A549 (cell line): ENCODE measurements around the gene PLD1. TPM values are rescaled to one million over a fixed set of nuclear protein-coding genes. Genes with fewer than 3 reads are reported as not detected.

ENCODE experiments used
- ATAC-seq, 2 experiments: fragments of 200-7000 bp in 1 of 2; fragments of >200 bp in 1 of 2; cut with Nextera tagmentation in 1 of 2; cut with Tn5 transposase in 1 of 2; 3 replicates each; pipeline versions ENCODE4 v1.8.0 to v1.9.1; 2018 to 2020; ENCODE audit warnings: mild to moderate bottlenecking in 1 of 2, moderate library complexity in 1 of 2
- CTCF ChIA-PET: fragments of 300-600 bp; sonication (Branson Sonifier 250); formaldehyde crosslinking; extraction: SDS; loops from one replicate; lab custom pipeline; 2021; ENCODE audit warnings: antibody characterized with exemption, inconsistent platforms; lab: Yijun Ruan, JAX
- POLR2A ChIA-PET: fragments of 350-600 bp; formaldehyde crosslinking; extraction: SDS; loops from one replicate; lab custom pipeline; 2021; ENCODE audit warnings: antibody characterized with exemption, inconsistent platforms; lab: Yijun Ruan, JAX
- DNase-seq, 2 experiments: peaks; one replicate each; pipeline versions ENCODE4 v3.0.0 to v3.0.0-alpha.2; 2011 to 2016; ENCODE audit warnings: low read depth in 1 of 2, low spot score in 1 of 2
- FAIRE-seq: peaks from 2 replicates; lab custom pipeline; 2011; peaks lifted over from hg19 to GRCh38; lab: Jason Lieb, UNC
- H3K27ac ChIP-seq, 2 experiments: fragments of >200 bp; sonication (Bioruptor Twin); formaldehyde crosslinking; 3 replicates each; pipeline ENCODE4 v1.5.1; 2016 to 2017
- H3K4me1 ChIP-seq: fragments of >200 bp; sonication (Bioruptor Twin); formaldehyde crosslinking; 3 replicates; pipeline ENCODE4 v1.6.1; 2016
- H3K4me2 ChIP-seq: fragments of >200 bp; sonication (Bioruptor Twin); formaldehyde crosslinking; 3 replicates; pipeline ENCODE4 v1.6.1; 2016
- H3K4me3 ChIP-seq: fragments of >200 bp; sonication (Bioruptor Twin); formaldehyde crosslinking; 3 replicates; pipeline ENCODE4 v1.5.1; 2016
- H3K9me3 ChIP-seq: fragments of >200 bp; sonication (Bioruptor Twin); formaldehyde crosslinking; 3 replicates; pipeline ENCODE4 v1.6.1; 2016
- CBX2 ChIP-seq: fragments of 200-600 bp; sonication (generic); IDR thresholded peaks from 2 replicates; pipeline ENCODE4 v1.6.1; 2016; ENCODE audit warnings: low read depth, mild to moderate bottlenecking, borderline replicate concordance
- CBX8 ChIP-seq: fragments of 200-600 bp; sonication (generic); IDR thresholded peaks from 2 replicates; pipeline ENCODE4 v1.6.1; 2016
- CEBPB ChIP-seq, 2 experiments: fragments of >200 bp in 1 of 2; sonication (Bioruptor Twin) in 1 of 2; formaldehyde crosslinking in 1 of 2; IDR thresholded peaks; 2 replicates each; pipeline ENCODE4 v1.6.1; 2012 to 2016
- CHD2 ChIP-seq: fragments of 150-350 bp; IDR thresholded peaks from 2 replicates; pipeline ENCODE4 v1.6.1; 2014; ENCODE audit warnings: low read length; ENCODE audit not compliant: partially characterized antibody
- EP300 ChIP-seq, 2 experiments: fragments of >200 bp; sonication (Bioruptor Twin); formaldehyde crosslinking; IDR thresholded peaks; 2 replicates in 1 of 2; 3 replicates in 1 of 2; pipeline ENCODE4 v1.6.1; 2016 to 2017
- ESRRA ChIP-seq: fragments of 150-350 bp; IDR thresholded peaks from 2 replicates; pipeline ENCODE4 v1.6.1; 2014; ENCODE audit warnings: mild to moderate bottlenecking, low read length, borderline replicate concordance
- FOXS1 ChIP-seq: fragments of 250-450 bp; sonication (Bioruptor Pico); IDR thresholded peaks from 2 replicates; pipeline ENCODE4 v1.5.0; 2020; ENCODE audit warnings: mild to moderate bottlenecking, moderate library complexity
- HEYL ChIP-seq: fragments of 250-450 bp; sonication (Bioruptor Pico); IDR thresholded peaks from 2 replicates; pipeline ENCODE4 v1.8.0; 2021; ENCODE audit warnings: mild to moderate bottlenecking, moderate library complexity
- JUN ChIP-seq, 2 experiments: fragments of >200 bp; sonication (Bioruptor Twin); formaldehyde crosslinking; IDR thresholded peaks; 2 replicates in 1 of 2; 3 replicates in 1 of 2; pipeline ENCODE4 v1.6.1; 2016 to 2017
- JUNB ChIP-seq: fragments of >200 bp; sonication (Bioruptor Twin); formaldehyde crosslinking; IDR thresholded peaks from 2 replicates; pipeline ENCODE4 v1.6.1; 2016
- KDM1A ChIP-seq: fragments of 200-600 bp; sonication (generic); IDR thresholded peaks from 2 replicates; pipeline ENCODE4 v1.6.1; 2016; ENCODE audit warnings: low read depth, mild to moderate bottlenecking
- MAZ ChIP-seq: fragments of 150-350 bp; IDR thresholded peaks from 2 replicates; pipeline ENCODE4 v1.6.1; 2014; ENCODE audit warnings: antibody characterized with exemption, low read depth, low read length, borderline replicate concordance
- POLR2A ChIP-seq: IDR thresholded peaks from 2 replicates; pipeline ENCODE4 v1.6.1; 2012; ENCODE audit warnings: mild to moderate bottlenecking, low read length
- RAD21 ChIP-seq, 2 experiments: fragments of >200 bp in 1 of 2; sonication (Bioruptor Twin) in 1 of 2; formaldehyde crosslinking in 1 of 2; IDR thresholded peaks in 1 of 2; conservative IDR thresholded peaks in 1 of 2; 2 replicates in 1 of 2; 3 replicates in 1 of 2; pipeline ENCODE4 v1.6.1; 2012 to 2018; ENCODE audit warnings: inconsistent platforms in 1 of 2
- RARB ChIP-seq: fragments of 250-450 bp; sonication (Bioruptor Pico); IDR thresholded peaks from 2 replicates; pipeline ENCODE4 v1.8.0; 2021; ENCODE audit warnings: mild to moderate bottlenecking, moderate library complexity
- RNF2 ChIP-seq: fragments of 200-600 bp; sonication (generic); IDR thresholded peaks from 2 replicates; pipeline ENCODE4 v1.6.1; 2016; ENCODE audit warnings: low read depth, mild to moderate bottlenecking, antibody characterized with exemption, moderate library complexity, borderline replicate concordance
- TP53 ChIP-seq: fragments of 250-450 bp; sonication (Bioruptor Pico); IDR thresholded peaks from 2 replicates; pipeline ENCODE4 v1.5.0; 2021; ENCODE audit warnings: mild to moderate bottlenecking, moderate library complexity
- ZNF302 ChIP-seq: fragments of 250-450 bp; sonication (Bioruptor Pico); IDR thresholded peaks from 2 replicates; pipeline ENCODE4 v1.9.0; 2021; ENCODE audit warnings: inconsistent platforms, mild to moderate bottlenecking, moderate library complexity
- WGBS: methylation state at CpG from one replicate; pipeline ENCODE4 v1.1.6; 2017; ENCODE audit errors: missing lambda C conversion rate; 5-methylcytosine and 5-hydroxymethylcytosine counted together
- polyA plus RNA-seq, 4 experiments: library from polyadenylated mRNA; depleted of rRNA in 3 of 4; stranded (reverse); fragments of >200 nt; fragmentation: RNase III in 1 of 4; extraction: RNeasy Plus Mini Kit Qiagen cat#74134 plus additional on column Dnase treatment in 1 of 4; gene quantifications; 2 replicates in 3 of 4; 3 replicates in 1 of 4; pipeline ENCODE4 v1.2.3, GENCODE V29; 2011 to 2017
- TF ChIP-seq, protein P1 (sequence below): fragments of 200-600 bp; sonication (generic); IDR thresholded peaks from 2 replicates; pipeline ENCODE4 v1.6.1; 2016; ENCODE audit warnings: antibody characterized with exemption, mild to moderate bottlenecking, moderate library complexity
- TF ChIP-seq, protein P2 (sequence below): fragments of >200 bp; sonication (Bioruptor Twin); formaldehyde crosslinking; IDR thresholded peaks from 2 replicates; pipeline ENCODE4 v1.6.1; 2016
- TF ChIP-seq, protein P3 (sequence below): fragments of 450-650 bp; IDR thresholded peaks from 2 replicates; pipeline ENCODE4 v1.6.1; 2014; ENCODE audit warnings: antibody characterized with exemption
- TF ChIP-seq, protein P4 (sequence below): IDR thresholded peaks from 2 replicates; pipeline ENCODE4 v1.6.1; 2012

PLD1 gene
- polyA plus RNA-seq, 2 of the 4 experiments (the other 2 are of a cell fraction): 6.6 to 27.2 TPM

DNA sequence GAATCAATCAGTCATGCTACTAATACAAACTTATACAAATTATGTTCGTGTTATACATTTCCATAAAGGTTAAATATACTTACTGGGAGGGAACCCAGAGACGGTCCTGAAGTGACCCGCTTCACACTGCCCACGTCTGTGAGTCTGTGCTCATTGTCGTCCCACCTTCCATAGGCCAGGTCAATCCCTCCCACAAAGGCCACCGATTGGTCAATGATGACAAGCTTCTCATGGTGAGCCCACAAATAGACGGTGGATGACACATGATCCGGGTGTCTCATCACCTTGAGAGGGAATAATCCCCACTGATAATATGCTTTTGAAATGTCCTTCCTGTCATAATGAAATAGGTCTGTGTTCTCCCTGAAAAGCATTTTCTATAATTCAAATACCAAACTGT is 121.7 kb downstream of the PLD1 start:
- Histone ChIP-seq H3K4me3 (no peak overlapping the region), H3K4me2 (no peak overlapping the region), H3K27ac (no peak overlapping the region), H3K4me1 (no peaks in the 10 kb centered on the region), H3K9me3 (no peaks in the 10 kb centered on the region)
- no peak for TF ChIP-seq CEBPB (IDR thresholded peaks at IDR 0.05)
- TF ChIP-seq EP300 (IDR thresholded peaks at IDR 0.05): no peak
- TF ChIP-seq, protein P1, sequence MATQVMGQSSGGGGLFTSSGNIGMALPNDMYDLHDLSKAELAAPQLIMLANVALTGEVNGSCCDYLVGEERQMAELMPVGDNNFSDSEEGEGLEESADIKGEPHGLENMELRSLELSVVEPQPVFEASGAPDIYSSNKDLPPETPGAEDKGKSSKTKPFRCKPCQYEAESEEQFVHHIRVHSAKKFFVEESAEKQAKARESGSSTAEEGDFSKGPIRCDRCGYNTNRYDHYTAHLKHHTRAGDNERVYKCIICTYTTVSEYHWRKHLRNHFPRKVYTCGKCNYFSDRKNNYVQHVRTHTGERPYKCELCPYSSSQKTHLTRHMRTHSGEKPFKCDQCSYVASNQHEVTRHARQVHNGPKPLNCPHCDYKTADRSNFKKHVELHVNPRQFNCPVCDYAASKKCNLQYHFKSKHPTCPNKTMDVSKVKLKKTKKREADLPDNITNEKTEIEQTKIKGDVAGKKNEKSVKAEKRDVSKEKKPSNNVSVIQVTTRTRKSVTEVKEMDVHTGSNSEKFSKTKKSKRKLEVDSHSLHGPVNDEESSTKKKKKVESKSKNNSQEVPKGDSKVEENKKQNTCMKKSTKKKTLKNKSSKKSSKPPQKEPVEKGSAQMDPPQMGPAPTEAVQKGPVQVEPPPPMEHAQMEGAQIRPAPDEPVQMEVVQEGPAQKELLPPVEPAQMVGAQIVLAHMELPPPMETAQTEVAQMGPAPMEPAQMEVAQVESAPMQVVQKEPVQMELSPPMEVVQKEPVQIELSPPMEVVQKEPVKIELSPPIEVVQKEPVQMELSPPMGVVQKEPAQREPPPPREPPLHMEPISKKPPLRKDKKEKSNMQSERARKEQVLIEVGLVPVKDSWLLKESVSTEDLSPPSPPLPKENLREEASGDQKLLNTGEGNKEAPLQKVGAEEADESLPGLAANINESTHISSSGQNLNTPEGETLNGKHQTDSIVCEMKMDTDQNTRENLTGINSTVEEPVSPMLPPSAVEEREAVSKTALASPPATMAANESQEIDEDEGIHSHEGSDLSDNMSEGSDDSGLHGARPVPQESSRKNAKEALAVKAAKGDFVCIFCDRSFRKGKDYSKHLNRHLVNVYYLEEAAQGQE: no peak
- no peak for TF ChIP-seq JUNB
- TF ChIP-seq RAD21 (conservative IDR thresholded peaks at IDR 0.05 in 1 of 2, IDR thresholded peaks at IDR 0.05 in 1 of 2): no peak
- no peak for TF ChIP-seq ESRRA
- no peak for TF ChIP-seq KDM1A
- TF ChIP-seq ZNF302 (CRISPR knock-in tag): no peak
- TF ChIP-seq RARB (CRISPR knock-in tag): no peak
- TF ChIP-seq HEYL (CRISPR knock-in tag): no peak
- no peak for TF ChIP-seq FOXS1 (CRISPR knock-in tag)
- CTCF ChIA-PET: no interaction called here
- POLR2A ChIA-PET: no interaction called here
- ATAC-seq (no peak), DNase-seq (no peak), FAIRE-seq (no peak)
- 78% methylated on average over 8 of the region's 8 CpGs for WGBS

DNA sequence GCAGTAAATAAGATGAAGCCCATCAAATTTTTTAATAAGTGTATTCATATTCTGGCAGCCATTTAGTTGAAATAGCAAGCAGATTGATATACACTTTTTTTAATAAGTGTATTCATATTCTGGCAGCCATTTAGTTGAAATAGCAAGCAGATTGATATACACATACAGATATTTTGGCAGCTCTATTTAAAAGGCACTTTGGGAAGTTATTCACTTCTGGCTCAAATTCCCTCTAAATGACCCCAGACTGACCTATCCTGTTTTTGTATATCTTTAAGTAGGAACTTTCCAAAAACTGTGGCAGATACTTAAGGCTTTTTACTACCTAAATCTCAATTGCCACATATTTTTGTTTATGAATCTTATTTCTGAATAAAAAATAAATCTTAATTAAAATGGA is 122.3 kb downstream of the PLD1 start:
- ChIA-PET CTCF (interaction anchor here (1.4 kb wide), 1 partner anchor 12 kb away, joined by 3 read pairs; no protein-coding TSS in a partner anchor), POLR2A (no interaction called here)
- no peak overlapping the region for H3K4me2 ChIP-seq
- no peak overlapping the region for H3K4me3 ChIP-seq
- ATAC-seq (no peak), FAIRE-seq (no peak), DNase-seq (no peak)
- TF ChIP-seq EP300 (IDR thresholded peaks at IDR 0.05): no peak
- no peak for TF ChIP-seq CBX2
- no peak for TF ChIP-seq TP53 (CRISPR knock-in tag)
- TF ChIP-seq JUN (IDR thresholded peaks at IDR 0.05): no peak
- no peak for TF ChIP-seq RARB (CRISPR knock-in tag)
- TF ChIP-seq, protein P2, sequence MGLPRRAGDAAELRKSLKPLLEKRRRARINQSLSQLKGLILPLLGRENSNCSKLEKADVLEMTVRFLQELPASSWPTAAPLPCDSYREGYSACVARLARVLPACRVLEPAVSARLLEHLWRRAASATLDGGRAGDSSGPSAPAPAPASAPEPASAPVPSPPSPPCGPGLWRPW: no peak
- TF ChIP-seq, protein P3, sequence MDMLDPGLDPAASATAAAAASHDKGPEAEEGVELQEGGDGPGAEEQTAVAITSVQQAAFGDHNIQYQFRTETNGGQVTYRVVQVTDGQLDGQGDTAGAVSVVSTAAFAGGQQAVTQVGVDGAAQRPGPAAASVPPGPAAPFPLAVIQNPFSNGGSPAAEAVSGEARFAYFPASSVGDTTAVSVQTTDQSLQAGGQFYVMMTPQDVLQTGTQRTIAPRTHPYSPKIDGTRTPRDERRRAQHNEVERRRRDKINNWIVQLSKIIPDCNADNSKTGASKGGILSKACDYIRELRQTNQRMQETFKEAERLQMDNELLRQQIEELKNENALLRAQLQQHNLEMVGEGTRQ: no peak
- TF ChIP-seq CHD2: no peak
- TF ChIP-seq FOXS1 (CRISPR knock-in tag): no peak
- no peak for TF ChIP-seq JUNB
- no peak for TF ChIP-seq RNF2
- TF ChIP-seq, protein P4, sequence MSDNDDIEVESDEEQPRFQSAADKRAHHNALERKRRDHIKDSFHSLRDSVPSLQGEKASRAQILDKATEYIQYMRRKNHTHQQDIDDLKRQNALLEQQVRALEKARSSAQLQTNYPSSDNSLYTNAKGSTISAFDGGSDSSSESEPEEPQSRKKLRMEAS: no peak
- no peak for TF ChIP-seq CBX8
- no peak for TF ChIP-seq POLR2A
- no peak for TF ChIP-seq MAZ
- no peaks in the 10 kb centered on the region for H3K9me3 ChIP-seq
- H3K27ac ChIP-seq: no peak overlapping the region
- no peaks in the 10 kb centered on the region for H3K4me1 ChIP-seq
